GM19324 (cell line): ENCODE measurements around the gene ZC3H18.

Experiments
- ATAC-seq: cut with Tn5 transposase; IDR thresholded peaks from one replicate; pipeline ENCODE4 v1.9.1; 2021; ENCODE audit warnings: mild to moderate bottlenecking, moderate library complexity; ENCODE audit not compliant: unreplicated experiment, low FRiP score

Gene ZC3H18

DNA sequence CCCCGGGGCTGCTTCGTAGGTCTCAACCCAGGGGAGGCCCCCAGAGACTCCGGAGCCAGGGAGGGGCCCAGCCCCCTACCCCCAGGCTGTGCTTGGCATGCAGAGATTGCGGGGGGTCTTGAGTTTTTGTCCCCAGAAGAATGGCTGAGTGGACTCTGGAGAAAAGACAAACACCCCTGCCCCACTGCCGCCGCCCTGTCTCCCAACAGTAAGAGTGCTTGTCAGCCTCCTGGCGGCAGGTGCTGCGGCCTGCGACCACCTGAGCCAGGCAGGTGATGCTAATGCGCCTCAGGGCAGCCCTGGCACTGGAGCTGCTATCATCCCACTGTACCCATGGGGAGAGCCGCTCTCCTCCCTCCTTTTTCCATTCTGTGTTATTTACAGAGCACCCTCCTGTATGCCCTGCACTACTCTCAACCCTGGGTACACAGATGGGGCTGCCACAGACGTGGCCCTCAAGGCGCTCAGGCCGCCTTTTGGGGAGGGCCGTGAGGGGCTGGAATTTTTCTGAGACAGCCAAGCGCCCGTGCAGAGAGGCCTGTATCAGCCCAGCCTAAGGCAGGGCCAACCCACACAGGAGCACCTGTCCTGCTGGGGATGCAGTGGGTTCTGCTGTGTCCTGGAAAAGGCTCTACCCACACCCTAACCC lies 65.6 kb downstream of the ZC3H18 start:
- no peak for ATAC-seq

DNA sequence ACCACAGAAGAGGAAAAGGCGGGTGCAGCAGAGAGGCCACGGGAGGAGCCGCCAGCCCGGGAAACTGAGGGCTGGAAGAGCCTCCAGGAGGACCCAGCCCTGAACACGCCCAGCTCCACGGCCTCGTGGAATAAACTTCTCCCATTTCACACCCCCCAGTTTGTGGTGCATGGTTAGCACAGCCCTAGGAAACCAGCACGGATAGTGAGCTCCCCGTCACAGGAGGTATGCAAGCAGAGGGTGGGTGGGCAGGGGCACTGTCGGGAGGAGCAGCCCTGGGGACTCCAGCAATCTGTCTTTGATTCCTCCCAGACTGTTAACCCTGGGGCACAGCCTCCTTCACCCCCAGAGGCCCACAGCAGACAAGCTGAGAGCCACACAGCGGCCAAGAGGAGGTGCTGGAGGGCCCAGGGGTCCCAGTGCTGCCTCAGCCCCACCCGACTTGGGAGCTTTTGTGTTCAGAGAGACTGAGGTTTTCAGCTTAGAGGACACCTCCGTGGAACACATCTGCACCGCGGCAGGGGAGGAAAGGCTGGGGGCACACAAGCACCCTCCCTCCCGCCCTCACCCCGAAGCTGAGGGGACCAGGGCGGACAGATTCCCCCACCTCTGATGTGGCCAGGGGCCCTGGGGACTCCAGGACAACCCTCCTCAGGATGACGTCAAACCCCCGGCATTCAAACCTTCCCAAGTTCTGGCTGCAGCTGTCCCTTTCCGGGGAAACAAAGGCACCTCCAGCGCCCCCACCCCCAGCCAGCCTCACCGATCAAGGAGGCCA lies 66.5 kb downstream of the ZC3H18 start:
- ATAC-seq, result no peak

DNA sequence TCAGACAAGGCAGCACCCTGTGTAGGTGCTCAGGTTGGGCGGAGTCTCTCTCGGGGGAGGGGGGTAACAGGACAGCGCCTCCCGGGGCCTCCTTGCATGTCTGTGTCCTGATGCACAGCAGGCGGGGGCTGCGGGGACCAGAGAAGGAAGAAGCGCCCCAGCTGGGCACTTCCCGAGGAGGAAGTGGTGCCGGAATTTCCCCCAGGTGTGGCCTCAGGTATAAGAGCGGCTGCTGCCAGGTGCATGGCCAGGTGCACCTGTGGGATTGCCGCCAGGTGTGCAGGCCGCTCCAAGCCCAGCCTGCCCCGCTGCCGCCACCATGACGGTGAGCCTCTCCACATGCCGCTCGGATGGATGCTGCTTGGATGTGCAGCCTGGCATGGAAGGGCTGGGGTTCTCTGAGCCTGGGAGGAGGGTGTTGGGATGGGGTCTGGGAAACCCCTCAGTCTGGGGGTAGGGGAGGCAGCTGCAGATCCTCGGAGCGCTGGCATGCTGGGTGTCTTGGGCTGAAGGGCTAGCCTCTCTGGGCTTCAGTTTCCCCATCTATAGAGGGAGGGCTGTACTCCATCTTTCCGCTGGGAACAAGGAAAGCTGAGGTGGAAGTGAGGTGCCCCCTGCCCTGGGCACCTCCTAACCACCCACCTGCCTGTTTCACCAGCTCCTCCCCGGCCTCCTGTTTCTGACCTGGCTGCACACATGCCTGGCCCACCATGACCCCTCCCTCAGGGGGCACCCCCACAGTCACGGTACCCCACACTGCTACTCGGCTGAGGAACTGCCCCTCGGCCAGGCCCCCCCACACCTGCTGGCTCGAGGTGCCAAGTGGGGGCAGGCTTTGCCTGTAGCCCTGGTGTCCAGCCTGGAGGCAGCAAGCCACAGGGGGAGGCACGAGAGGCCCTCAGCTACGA lies 68.4 kb downstream of the ZC3H18 start, which contains the start of gene IL17C:
Gene IL17C (plus strand): TSS at position 250 of the 908 bp plus-strand sequence. CDS start 70 bp downstream, at position 320.
- ATAC-seq, result no peak

DNA sequence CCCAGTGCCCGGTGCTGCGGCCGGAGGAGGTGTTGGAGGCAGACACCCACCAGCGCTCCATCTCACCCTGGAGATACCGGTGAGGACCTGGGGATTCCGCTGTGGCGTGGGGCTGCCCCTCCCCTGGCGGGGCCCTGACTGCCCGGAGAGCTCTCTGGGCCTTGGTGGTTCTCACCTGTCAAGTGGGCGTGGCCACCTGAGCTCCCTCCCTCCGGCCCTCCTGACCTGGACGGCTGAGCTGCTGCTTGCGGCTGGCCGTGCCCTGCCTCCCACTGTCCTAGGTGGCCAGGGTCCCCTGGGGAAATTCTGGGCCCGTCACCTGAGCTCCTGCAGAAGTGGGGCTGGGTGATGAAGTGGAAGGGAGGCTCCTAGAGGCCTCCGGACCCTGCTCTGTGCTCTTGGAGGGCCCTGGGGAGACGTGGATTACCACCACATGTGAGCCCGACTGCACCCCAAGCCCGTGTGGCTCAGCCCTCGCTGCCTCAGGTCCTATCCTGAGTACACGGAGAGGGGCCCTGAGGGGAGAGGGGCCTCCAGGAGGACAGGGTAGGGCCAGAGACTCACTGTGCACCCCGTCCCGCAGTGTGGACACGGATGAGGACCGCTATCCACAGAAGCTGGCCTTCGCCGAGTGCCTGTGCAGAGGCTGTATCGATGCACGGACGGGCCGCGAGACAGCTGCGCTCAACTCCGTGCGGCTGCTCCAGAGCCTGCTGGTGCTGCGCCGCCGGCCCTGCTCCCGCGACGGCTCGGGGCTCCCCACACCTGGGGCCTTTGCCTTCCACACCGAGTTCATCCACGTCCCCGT lies 69.2 kb downstream of the ZC3H18 start:
- ATAC-seq, result no peak

DNA sequence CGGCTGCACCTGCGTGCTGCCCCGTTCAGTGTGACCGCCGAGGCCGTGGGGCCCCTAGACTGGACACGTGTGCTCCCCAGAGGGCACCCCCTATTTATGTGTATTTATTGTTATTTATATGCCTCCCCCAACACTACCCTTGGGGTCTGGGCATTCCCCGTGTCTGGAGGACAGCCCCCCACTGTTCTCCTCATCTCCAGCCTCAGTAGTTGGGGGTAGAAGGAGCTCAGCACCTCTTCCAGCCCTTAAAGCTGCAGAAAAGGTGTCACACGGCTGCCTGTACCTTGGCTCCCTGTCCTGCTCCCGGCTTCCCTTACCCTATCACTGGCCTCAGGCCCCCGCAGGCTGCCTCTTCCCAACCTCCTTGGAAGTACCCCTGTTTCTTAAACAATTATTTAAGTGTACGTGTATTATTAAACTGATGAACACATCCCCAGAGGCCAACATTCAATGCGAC lies 69.9 kb downstream of the ZC3H18 start:
- no peak for ATAC-seq

DNA sequence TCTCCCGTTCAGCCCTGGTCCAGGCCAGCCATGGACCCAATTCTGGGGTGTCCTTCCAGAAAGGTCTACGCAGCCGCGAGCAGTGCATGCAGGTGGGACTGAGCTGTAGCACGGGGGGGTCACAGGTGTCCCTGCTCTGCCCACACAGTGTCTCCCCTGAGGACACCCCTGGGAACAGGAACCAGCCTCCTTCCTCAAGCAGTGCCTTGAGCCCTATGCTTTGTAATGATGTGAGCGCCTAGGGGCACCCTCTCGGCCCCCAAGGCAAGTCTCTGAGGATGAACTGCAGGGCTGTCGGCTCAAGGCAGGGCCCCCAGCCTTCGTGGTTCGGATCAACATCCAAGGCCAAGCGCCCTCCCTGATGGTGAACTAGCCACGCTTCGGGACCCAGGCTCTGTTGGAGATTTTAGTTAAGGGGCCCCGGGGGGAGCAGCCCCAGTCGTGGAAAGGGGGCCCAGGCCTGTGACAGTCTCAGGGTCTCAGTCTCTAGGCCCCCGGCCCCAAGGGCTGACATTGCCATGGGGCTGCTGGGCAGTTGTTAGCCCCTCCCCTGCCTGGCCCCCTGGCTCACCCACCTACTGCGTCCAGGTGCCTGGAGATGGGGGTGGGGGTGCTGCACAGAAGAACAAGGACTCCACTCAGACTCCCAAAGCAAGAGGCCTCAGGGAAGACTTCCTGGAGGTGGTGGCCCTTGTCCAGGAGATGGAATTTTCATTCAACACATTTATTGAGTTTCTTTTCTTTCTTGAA lies 70.5 kb downstream of the ZC3H18 start:
- no peak for ATAC-seq

DNA sequence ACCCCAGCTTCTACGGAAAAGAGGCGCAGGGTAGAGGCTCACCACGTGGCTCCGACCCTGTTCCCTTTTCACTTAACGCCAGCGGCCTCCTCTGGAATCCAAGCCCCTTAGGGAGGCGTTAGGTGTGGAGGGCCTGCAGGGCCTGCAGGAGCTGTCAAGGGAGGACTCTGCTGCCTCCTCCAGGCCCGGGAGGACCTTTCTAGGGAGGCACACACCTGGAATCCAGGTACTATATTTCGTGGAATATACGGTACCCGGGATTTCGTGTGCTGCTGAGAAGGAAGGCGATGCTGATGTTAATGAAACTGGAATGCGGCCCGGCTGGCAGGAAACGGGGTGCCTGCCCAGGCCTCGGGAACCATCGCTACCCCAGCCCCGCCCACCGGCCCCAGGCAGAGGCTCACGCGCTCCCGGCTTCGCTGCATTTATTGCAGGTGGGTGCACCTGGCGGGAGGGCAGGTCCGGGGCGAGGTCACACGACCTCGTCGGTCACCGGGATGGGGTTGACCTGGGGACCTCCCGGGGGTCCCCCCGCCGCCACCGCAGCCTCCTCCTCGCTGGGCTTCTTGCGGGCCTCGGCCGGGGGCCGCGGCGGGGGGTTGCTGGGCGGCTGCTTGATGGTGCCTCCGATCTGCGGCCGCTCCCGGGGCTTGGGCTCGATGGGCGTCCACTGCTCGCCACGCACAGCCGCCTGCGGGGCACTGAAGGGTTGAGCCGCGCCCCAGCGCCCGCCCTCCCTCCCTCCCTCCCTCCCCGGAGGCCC lies 72.9 kb downstream of the ZC3H18 start:
- ATAC-seq, result no peak

DNA sequence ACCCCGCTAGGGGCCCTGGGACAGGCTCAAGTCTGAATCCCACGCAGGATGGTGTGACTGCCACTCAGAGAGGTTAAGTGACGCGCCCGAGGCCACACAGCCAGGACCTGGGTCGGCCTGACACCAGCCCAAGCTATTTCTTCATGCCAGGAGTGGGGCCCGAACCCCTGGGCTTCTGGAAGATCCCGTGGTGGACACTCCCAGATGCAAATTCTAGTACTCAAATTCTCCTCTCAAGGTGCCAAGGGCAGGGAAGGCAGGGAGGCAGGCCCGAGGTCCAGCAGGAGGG lies 73.4 kb downstream of the ZC3H18 start:
- no peak for ATAC-seq

DNA sequence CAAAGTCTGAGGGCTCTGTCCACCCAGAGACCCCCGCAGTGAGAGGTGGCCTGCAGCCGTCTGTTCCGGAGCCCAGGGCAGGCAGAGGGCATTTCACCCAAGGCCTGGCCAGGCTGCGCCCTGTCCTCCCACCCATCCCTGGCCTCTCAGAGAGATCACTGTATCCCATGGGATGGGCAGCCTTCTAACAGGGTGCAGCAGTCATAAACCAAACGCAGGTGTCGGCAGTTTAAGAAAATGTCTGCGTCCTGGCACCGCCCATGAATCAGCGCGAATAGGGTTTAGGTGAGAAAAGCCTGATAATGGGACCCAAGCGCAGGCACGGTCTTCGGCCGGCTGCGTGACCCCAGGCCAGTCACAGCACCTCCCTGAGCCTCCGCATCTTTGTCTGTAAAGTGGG lies 75.3 kb downstream of the ZC3H18 start:
- ATAC-seq, result no peak

DNA sequence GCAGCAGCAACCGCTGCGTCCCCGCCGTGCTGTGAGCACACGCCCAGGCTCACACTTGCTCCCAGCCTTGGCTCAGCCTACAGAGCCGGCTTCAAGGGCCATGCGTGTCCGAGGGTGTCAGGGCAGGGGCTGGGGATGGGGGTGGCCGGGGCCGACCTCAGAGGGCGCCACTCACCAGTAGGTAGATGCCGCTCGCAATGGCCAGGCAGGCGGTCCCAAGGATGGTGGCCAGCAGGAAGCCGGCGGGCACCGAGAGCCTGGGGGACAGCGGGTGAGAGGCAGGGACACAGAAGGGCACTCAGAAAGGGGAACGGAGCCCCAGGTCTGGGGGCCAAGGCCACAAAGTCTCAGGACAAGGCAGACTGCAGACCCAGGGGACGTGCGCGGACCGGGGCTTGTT lies 75.7 kb downstream of the ZC3H18 start:
- no peak for ATAC-seq

DNA sequence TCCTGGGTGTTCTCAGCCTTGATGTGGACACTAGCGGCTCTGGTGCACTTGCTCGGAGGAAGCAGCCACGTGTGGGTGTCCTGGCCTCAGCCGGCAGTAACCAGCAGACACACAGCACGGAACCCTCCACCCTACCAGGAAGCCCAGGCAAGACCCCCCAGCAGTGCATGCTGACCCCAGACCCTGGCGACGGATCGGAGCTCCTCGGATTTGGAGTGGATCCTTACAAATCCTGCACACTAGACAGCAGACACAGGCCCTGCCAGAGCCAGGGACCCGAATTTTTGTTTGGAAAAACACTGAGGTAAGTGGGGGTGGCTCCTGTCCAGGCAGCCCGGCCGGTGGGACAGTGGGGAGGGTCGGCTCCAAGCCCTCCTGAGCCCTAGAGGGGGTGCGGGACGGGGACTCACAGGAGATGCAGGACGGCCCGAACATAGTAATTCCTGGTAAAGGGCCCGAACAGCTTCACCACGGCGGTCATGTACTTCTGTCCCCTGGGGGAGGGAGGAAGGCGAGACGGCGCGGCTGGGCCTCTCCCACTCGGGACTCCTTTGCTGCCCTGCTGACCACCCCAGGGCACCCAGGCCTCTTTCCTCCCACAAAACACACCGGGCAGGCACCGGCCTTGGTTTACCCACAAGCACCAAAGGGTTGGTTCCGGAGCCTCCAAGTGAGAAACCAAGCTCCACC lies 76.3 kb downstream of the ZC3H18 start:
- no peak for ATAC-seq

DNA sequence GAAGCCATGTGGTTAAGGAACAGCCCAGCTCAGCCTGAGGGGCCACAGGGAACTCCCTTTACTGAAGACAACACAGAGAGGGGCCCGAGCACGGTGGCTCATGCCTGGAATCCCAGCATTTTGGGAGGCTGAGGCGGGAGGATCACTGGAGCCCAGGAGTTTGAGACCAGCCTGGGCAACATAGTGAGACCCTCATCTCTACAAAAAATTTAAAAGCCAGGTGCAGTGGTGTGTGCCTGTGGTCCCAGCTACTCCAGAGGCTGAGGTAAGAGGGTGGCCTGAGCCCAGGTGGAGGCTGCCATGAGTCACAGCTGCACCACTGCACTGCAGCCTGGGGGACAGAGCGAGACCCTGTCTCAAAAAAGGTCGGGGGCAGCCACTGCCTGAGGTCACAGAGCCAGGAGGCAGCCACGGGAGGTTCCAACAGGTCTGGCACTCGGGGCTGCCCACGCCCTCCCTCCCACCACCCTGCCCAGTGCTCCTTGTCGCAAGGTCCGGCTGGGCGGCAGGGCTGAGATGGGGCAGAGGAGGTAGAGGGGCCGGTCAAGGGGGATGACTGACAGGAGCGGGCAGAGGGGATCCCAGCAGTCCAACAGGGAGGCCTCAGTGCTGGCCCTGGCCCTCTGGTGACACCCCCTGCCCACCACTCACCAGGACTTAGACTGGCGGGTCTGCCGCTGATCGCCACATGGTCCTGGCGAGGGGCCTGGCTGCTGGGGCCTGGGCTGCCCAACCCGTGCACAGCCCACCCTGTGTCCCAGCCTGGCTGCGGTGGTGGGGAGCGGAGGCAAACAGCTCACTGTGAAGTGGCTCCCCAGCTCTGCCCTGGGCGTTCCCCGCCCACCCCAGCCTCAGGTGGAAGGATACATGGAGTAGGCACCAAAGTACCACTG lies 77.2 kb downstream of the ZC3H18 start:
- ATAC-seq, result no peak

DNA sequence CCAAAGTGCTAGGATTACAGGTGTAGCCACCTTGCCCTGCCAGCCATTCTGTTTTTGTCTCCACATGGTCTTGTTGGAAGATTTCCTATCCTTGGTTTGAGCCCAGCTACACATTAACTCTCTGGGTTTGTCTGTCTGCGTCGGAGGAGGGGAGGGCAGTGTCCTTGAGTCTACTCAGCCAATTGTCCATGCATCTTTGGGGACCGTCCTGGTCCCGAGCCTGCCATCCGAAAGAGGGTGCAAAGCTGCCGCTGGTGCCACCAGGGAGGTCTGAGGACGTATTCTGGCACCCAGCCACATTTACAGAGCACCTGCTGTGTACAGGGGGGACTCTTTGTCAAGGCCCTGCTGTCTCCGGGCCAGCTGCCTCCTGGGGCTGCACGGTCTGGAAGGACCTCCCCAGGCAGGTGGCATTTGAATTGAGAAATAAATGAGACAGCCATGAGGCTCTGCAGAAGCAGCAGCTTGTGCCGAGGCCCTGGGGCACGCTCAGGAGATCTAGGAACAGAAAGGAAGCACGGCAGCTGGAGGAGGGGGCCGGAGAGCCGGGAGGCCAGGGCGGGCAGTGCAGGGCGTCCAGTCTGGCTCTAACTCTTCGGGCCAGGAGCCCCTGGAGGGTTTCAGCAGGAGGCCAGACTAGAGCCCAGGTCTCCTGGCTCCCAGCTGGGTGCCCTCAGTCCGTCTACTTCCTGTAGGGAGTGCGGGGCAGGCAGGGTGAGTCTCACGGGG lies 79.2 kb downstream of the ZC3H18 start:
- no peak for ATAC-seq

DNA sequence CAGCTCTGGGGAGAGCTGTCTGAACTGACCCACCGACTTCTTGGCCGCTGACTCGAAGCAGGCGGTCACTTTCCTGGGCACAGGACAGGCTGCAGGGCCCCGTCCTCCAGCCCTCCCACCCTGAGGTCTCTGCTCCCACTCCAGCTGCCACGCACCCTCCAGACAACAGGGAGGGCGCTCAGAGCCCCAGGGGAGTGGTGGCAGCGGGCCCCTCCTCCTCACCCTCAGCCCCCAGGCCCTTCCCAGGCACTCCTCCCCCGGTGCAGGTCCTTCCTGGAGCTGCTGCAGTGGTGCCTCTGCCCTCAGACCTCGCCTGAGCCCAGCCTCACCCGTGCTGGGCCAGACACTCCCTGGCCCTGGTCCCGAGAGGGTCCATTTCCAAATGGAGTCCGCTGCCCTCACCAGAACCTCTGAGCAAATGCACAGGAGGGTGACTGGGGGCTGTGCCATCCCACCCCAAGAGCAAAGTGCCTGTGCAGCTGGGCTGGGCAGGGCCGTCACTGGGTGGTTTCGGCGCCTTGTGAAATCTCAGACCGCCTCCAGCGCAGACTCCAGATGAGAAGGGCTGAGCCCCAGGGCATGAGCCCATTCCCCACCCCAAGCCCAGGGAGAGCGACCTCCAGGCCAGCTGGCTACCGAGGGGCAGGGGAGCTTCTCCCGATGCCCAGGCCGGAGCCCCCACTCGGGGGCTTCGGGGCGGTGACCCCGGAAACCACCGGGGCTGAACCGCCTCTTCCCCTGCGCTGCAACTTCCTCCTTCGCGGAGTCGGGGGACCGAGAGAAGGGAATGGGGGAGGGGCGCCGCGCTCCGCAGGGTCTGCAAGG lies 79.9 kb downstream of the ZC3H18 start:
- ATAC-seq, result peak; percentile 20

DNA sequence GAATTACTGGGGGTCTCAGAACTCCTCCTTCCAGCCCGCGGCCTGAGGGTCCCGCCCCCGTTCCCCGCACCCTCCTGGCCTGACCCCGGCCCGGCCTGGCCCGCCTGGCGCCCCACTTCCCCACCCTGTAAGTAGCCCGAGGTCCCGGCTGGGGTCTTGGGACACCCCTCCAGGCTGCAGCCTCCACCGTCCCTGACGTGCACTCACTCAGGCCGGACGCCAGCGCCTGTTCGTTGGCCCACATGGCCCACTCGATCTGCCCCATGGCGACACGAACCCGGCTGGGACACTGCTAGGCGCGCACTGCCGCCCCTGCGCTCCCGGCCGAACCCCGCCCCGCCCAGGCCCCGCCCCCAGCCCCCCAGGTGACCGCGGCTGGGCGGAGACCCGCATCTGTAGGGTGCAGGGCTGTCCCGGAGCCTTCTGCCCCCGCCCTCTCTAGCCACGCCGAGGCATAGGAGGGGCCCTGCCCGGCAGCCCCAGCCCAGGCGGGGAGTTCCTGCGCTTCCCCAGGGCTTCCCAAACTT lies 80.6 kb downstream of the ZC3H18 start, which contains the start of gene CYBA:
Gene CYBA (minus strand): TSS at position 305 of the 527 bp plus-strand sequence. CDS start 40 bp downstream, at position 265.
- ATAC-seq, result peak; percentile 68
